Mesendoderm (in vitro differentiated cells): Measurements from ENCODE around the gene SPECC1L.

Experiments
- DNase-seq: peaks from one replicate; pipeline ENCODE4 v3.0.0; 2013
- H2AK5ac ChIP-seq: 2 replicates; pipeline ENCODE4 v1.6.1; 2013; ENCODE audit warnings: low read length, inconsistent platforms
- H2BK120ac ChIP-seq: 2 replicates; pipeline ENCODE4 v1.6.1; 2013; ENCODE audit warnings: low read depth, mild to moderate bottlenecking, low read length, moderate library complexity, mixed read lengths
- H2BK15ac ChIP-seq: replicated peaks from 2 replicates; pipeline ENCODE4 v1.6.1; 2013; ENCODE audit warnings: low read depth, mild to moderate bottlenecking, moderate library complexity
- H2BK5ac ChIP-seq: 2 replicates; pipeline ENCODE4 v1.6.1; 2013; ENCODE audit warnings: low read length, inconsistent platforms
- H3K18ac ChIP-seq: 2 replicates; pipeline ENCODE4 v1.6.1; 2013; ENCODE audit warnings: mild to moderate bottlenecking, low read length, mixed read lengths
- H3K23ac ChIP-seq: one replicate; pipeline ENCODE4 v1.6.1; 2013; ENCODE audit warnings: low read length
- H3K27ac ChIP-seq: 2 replicates; pipeline ENCODE4 v1.5.1; 2013; ENCODE audit warnings: low read depth, mild to moderate bottlenecking, inconsistent platforms, low read length, moderate library complexity
- H3K27me3 ChIP-seq: 2 replicates; pipeline ENCODE4 v1.6.1; 2013; ENCODE audit warnings: low read length, control low read depth, mild to moderate bottlenecking, inconsistent platforms; ENCODE audit not compliant: insufficient read depth, poor library complexity
- H3K36me3 ChIP-seq: 2 replicates; pipeline ENCODE4 v1.6.1; 2013; ENCODE audit warnings: low read length, inconsistent platforms; ENCODE audit not compliant: control insufficient read depth, insufficient read depth
- H3K4ac ChIP-seq: one replicate; pipeline ENCODE4 v1.6.1; 2013; ENCODE audit warnings: low read depth, mild to moderate bottlenecking, low read length, moderate library complexity
- H3K4me1 ChIP-seq: 2 replicates; pipeline ENCODE4 v1.6.1; 2013; ENCODE audit warnings: low read depth, low read length, inconsistent platforms; ENCODE audit not compliant: control insufficient read depth
- H3K4me2 ChIP-seq: 2 replicates; pipeline ENCODE4 v1.6.1; 2013; ENCODE audit warnings: low read length
- H3K4me3 ChIP-seq: 2 replicates; pipeline ENCODE4 v1.5.1; 2013; ENCODE audit warnings: mild to moderate bottlenecking, low read length
- H3K56ac ChIP-seq: one replicate; pipeline ENCODE4 v1.6.1; 2013; ENCODE audit warnings: low read length
- H3K79me1 ChIP-seq: 2 replicates; pipeline ENCODE4 v1.6.1; 2013; ENCODE audit warnings: low read length, inconsistent platforms
- H3K79me2 ChIP-seq: 2 replicates; pipeline ENCODE4 v1.6.1; 2013; ENCODE audit warnings: mild to moderate bottlenecking, low read length; ENCODE audit not compliant: control insufficient read depth, insufficient read depth
- H3K9ac ChIP-seq: 2 replicates; pipeline ENCODE4 v1.6.1; 2013; ENCODE audit warnings: low read length, inconsistent platforms
- H4K5ac ChIP-seq: one replicate; pipeline ENCODE4 v1.6.1; 2013; ENCODE audit warnings: low read length
- H4K8ac ChIP-seq: one replicate; pipeline ENCODE4 v1.6.1; 2013; ENCODE audit warnings: low read depth, mild to moderate bottlenecking, control low read depth, low read length, moderate library complexity
- WGBS: extraction: QIAGEN DNeasy Blood & Tissue Kit; methylation state at CpG from one replicate; pipeline ENCODE4 v1.1.7; 2013; ENCODE audit warnings: low lambda C conversion rate, missing lambda C conversion rate; ENCODE audit not compliant: insufficient coverage; ENCODE audit errors: extremely low coverage; 5-methylcytosine and 5-hydroxymethylcytosine counted together

SPECC1L gene

DNA sequence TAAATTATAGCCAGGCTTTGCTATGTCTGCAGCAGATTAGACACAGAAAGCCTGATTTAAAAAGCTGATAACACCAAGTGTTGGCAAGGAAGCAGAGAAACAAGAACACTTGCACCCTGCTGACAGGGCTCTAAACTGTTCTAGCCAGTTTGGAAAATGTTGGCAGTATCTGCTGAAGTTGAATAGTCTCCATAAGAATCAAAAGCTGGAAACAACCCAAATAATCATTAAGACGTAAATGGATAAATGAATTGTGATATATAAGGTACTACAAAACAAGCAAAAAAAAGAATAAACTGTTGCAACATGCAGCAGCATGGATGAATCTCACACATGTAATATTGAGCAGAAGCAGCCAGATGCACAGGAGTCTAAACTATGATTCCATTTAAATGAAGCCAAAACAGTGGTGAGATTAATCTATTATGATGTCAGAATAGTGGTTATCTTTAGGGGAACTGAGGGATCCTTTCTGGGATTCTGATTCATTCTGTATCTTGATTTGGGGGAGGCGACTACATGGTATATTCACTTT, 116.4 kb downstream of the SPECC1L start:
- Histone ChIP-seq H3K18ac (no peak overlapping the region), H2BK5ac (no peak overlapping the region), H3K23ac (no peak overlapping the region), H2BK120ac (no peak overlapping the region), H3K27me3 (no peaks in the 10 kb centered on the region), H2BK15ac (no peak overlapping the region), H3K27ac (no peak overlapping the region), H3K4ac (no peak overlapping the region), H4K5ac (no peak overlapping the region), H3K9ac (no peak overlapping the region), H3K79me2 (no peaks in the 10 kb centered on the region), H3K4me3 (no peak overlapping the region), H3K4me2 (no peak overlapping the region), H3K36me3 (no peaks in the 10 kb centered on the region), H3K79me1 (no peaks in the 10 kb centered on the region), H3K4me1 (no peaks in the 10 kb centered on the region), H2AK5ac (no peak overlapping the region), H3K56ac (no peak overlapping the region), H4K8ac (no peak overlapping the region)
- WGBS, result no CpG with 5 or more reads among the region's 2 CpGs
- DNase-seq, result no peak

DNA sequence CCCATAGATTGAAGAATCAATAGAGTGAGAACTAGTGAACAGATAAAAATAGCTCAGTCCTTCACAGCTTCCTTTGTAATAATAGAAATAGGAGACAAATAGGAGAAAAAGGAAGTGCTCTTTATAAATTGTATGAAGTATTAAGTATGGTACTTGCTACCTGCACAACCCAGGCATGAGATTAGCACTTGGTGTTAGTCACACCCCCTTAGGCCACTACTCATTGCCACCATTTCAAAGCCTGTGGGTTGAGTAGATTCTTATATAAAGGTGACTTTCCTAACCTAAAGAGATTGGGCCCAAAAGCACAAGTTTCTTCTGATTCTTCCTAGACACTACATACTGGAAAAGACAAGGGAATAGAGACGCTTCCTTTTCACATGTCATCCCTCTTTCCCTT, 119.0 kb downstream of the SPECC1L start:
- Histone ChIP-seq H3K27me3 (no peaks in the 10 kb centered on the region), H3K56ac (no peak overlapping the region), H3K18ac (no peak overlapping the region), H2BK120ac (no peak overlapping the region), H3K4me2 (no peak overlapping the region), H3K79me1 (peaks cover 2% of the 10 kb centered on the region), H3K4me1 (no peaks in the 10 kb centered on the region), H3K4ac (no peak overlapping the region), H2BK15ac (no peak overlapping the region), H3K79me2 (no peaks in the 10 kb centered on the region), H3K36me3 (no peaks in the 10 kb centered on the region), H2BK5ac (no peak overlapping the region), H2AK5ac (no peak overlapping the region), H4K5ac (no peak overlapping the region), H3K9ac (no peak overlapping the region), H3K27ac (no peak overlapping the region), H3K23ac (no peak overlapping the region), H3K4me3 (no peak overlapping the region), H4K8ac (no peak overlapping the region)
- no CpG with 5 or more reads among the region's 1 CpG for WGBS
- DNase-seq, result no peak

DNA sequence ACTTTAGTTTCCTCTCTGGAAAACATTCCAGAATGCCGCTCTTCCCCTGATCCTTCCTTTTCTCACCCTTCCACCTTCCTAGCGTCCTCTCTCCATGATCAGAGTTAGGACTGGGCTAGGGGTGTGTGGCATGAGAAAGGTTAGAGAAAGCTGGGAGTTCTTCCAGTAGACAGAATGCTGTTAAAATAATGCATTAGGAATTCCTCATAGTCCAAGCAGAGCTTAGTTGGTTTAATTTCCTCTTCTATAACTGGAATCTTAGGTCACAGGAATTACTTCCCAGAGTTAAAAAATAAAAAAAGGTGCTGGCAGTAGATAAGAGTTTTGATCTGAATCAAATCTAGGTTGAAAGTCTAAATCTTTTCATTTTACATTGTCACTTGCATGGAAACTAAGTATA, 119.5 kb downstream of the SPECC1L start:
- no peak overlapping the region for H3K23ac ChIP-seq
- H3K79me2 ChIP-seq, result no peaks in the 10 kb centered on the region
- H2BK5ac ChIP-seq, result no peak overlapping the region
- no peak overlapping the region for H3K27ac ChIP-seq
- no peak overlapping the region for H3K4me2 ChIP-seq
- H4K8ac ChIP-seq, result peak overlapping the region; percentile 28
- H2AK5ac ChIP-seq, result no peak overlapping the region
- H3K18ac ChIP-seq, result no peak overlapping the region
- H3K4ac ChIP-seq, result no peak overlapping the region
- no peaks in the 10 kb centered on the region for H3K36me3 ChIP-seq
- no peak overlapping the region for H4K5ac ChIP-seq
- no peak for DNase-seq
- no CpG with 5 or more reads among the region's 2 CpGs for WGBS
- no peak overlapping the region for H3K56ac ChIP-seq
- H3K4me3 ChIP-seq, result no peak overlapping the region
- no peak overlapping the region for H2BK120ac ChIP-seq
- H3K27me3 ChIP-seq, result no peaks in the 10 kb centered on the region
- peaks cover 2% of the 10 kb centered on the region for H3K79me1 ChIP-seq
- no peak overlapping the region for H2BK15ac ChIP-seq
- no peak overlapping the region for H3K9ac ChIP-seq
- no peaks in the 10 kb centered on the region for H3K4me1 ChIP-seq

DNA sequence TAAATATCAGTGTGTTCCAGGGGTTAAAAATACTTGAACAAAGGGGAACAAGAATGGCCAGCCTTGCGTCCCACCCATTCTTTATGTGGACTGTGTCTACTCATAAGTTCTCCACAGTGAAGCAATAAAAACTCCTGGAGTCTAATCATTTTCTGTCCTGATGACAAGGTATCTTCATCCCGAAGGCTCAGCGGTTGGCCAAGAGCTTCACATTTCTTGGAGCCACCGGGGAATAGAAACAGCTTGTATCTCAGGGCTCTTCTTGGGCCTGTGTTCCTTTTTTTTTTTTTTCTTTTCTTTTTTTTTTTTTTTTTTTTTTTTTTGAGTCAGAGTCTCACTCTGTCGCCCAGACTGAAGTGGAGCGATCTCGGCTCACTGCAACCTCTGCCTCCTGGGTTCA, 119.9 kb downstream of the SPECC1L start:
- H3K9ac ChIP-seq, result no peak overlapping the region
- no peak overlapping the region for H2AK5ac ChIP-seq
- H2BK15ac ChIP-seq, result no peak overlapping the region
- H3K27me3 ChIP-seq, result no peaks in the 10 kb centered on the region
- H3K23ac ChIP-seq, result no peak overlapping the region
- no peak overlapping the region for H3K4me2 ChIP-seq
- H3K4me3 ChIP-seq, result no peak overlapping the region
- H4K8ac ChIP-seq, result no peak overlapping the region
- H3K36me3 ChIP-seq, result no peaks in the 10 kb centered on the region
- DNase-seq, result no peak
- no peak overlapping the region for H3K56ac ChIP-seq
- H3K18ac ChIP-seq, result no peak overlapping the region
- H3K4me1 ChIP-seq, result no peaks in the 10 kb centered on the region
- WGBS, result no CpG with 5 or more reads among the region's 7 CpGs
- peaks cover 2% of the 10 kb centered on the region for H3K79me1 ChIP-seq
- H3K79me2 ChIP-seq, result no peaks in the 10 kb centered on the region
- no peak overlapping the region for H3K27ac ChIP-seq
- H3K4ac ChIP-seq, result no peak overlapping the region
- no peak overlapping the region for H4K5ac ChIP-seq
- H2BK120ac ChIP-seq, result no peak overlapping the region
- no peak overlapping the region for H2BK5ac ChIP-seq

DNA sequence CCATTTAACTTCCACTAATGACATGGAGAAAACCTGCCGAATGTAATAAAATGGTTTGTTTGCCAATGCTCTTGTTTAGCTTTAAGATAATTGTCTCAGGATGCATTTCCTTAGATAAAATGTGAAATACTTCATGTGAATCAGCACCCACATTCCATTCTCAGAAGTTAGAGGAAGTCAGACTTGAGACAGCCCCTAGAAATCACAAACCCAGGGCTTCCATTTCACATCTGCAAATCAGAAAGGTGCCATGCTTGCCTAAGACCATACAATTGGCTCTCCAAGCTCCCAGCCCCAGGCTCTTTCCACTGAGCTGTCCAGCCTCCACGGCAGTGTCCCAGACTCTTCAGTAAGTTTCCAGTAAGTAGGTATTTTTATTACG, 121.2 kb downstream of the SPECC1L start:
- Histone ChIP-seq H3K23ac (no peak overlapping the region), H3K79me2 (no peaks in the 10 kb centered on the region), H3K79me1 (peaks cover 2% of the 10 kb centered on the region), H2BK120ac (no peak overlapping the region), H2AK5ac (no peak overlapping the region), H3K27me3 (no peaks in the 10 kb centered on the region), H3K56ac (no peak overlapping the region), H3K36me3 (no peaks in the 10 kb centered on the region), H4K5ac (no peak overlapping the region), H3K4me2 (no peak overlapping the region), H4K8ac (no peak overlapping the region), H3K4me3 (no peak overlapping the region), H3K18ac (no peak overlapping the region), H3K4me1 (no peaks in the 10 kb centered on the region), H3K27ac (no peak overlapping the region), H2BK15ac (no peak overlapping the region), H3K9ac (no peak overlapping the region), H2BK5ac (no peak overlapping the region), H3K4ac (no peak overlapping the region)
- WGBS, result no CpG with 5 or more reads among the region's 3 CpGs
- DNase-seq, result no peak

DNA sequence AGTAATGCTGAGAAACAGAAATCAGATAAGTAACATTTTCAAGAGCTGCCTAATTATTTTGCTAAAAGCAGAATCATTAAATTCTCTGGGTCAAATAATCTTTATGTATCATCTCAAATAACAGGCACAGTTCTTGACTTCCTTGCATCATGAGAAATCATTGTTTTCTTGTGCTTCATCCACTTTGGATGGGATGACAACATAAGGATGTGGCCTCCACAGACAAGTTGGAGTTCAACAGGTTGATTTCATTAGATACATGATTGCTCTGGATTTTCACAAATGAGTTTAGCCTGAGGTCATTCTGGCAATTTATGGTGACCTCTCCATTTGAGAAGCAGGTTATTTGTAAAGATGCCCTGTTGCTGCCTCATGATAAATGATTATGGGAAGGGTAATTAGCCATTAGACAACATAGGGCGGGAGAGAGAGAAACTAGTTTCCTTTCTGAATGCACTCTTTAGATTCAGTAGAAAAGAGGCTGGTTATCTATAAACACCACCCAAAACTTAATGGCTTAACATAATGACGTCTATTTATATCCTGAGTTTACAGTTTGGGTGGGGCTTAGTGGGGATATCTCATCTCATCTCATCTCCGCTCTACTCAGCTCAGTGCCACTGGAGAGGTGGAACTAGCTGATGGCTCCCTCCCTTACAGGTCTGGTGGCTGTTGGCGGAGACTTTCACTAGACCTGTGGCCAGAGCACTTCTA, 121.7 kb downstream of the SPECC1L start:
- Histone ChIP-seq H2AK5ac (no peak overlapping the region), H4K5ac (no peak overlapping the region), H2BK15ac (no peak overlapping the region), H3K27me3 (no peaks in the 10 kb centered on the region), H3K36me3 (no peaks in the 10 kb centered on the region), H3K79me2 (no peaks in the 10 kb centered on the region), H3K27ac (no peak overlapping the region), H3K18ac (no peak overlapping the region), H4K8ac (no peak overlapping the region), H3K9ac (no peak overlapping the region), H3K4ac (no peak overlapping the region), H2BK5ac (no peak overlapping the region), H3K23ac (no peak overlapping the region), H3K56ac (no peak overlapping the region), H3K4me3 (no peak overlapping the region), H3K4me2 (no peak overlapping the region), H3K79me1 (peaks cover 2% of the 10 kb centered on the region), H3K4me1 (no peaks in the 10 kb centered on the region), H2BK120ac (no peak overlapping the region)
- WGBS, result no CpG with 5 or more reads among the region's 4 CpGs
- no peak for DNase-seq
